ENCODE results near the gene TEDC2. TPM values are rescaled to one million over a fixed set of nuclear protein-coding genes. Genes with fewer than 3 reads are reported as not detected.

Gene TEDC2
- total RNA-seq, 2 donors from 2014 or later: 0.70 to 0.85 TPM

DNA sequence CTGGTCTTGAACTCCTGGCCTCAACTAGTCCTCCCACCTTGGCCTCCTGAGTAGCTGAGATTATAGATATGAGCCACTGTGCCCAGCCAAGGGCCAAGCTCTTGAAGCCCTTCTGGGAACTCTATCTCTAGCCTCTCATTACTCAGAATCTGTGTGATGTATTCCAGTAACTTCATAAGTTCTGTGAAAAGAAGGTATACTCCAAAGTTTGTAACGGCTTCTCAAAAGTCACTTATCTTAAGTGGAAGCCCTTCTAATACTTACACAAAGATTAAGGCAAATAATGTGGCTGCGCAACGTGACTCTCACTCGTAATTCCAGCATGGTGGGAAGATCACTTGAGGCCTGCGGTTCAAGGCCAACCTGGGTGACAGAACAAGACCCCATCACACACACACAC lies 34.7 kb downstream of the TEDC2 start:
- H3K4me1 Mint-ChIP-seq: no peaks in the 10 kb centered on the region

DNA sequence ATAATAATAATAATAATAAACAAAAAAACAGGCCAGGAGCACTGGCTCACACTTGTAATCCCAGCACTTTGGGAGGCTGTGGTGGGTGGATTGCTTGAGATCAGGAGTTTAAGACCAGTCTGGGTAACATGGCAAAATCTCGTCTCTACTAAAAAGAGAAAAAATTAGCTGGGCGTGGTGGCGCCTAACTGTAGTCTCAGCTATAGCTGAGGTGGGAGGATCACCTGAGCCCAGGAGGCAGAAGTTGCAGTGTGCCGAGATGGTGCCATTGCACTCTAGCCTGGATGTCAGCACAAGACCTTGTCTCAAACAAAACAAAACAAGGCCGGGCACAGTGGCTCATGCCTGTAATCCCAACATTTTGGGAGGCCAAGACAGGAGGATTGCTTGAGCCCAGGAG lies 35.1 kb downstream of the TEDC2 start:
- H3K4me1 Mint-ChIP-seq: no peaks in the 10 kb centered on the region
- no peak overlapping the region for H3K4me3 Mint-ChIP-seq
- H3K36me3 Mint-ChIP-seq (ENCODE audit: low read depth): peaks cover 2% of the 10 kb centered on the region
- DNase-seq: no peak
- no peak overlapping the region for H3K27ac Mint-ChIP-seq
- H3K9me3 ChIP-seq (ENCODE audit: control insufficient read depth, low read length, poor library complexity, severe bottlenecking): no peaks in the 10 kb centered on the region
- no peaks in the 10 kb centered on the region for H3K27me3 Mint-ChIP-seq
- ATAC-seq: no peak

More for the DNA sequence above, 34.7 kb downstream of the TEDC2 start:
- no peak overlapping the region for H3K27ac Mint-ChIP-seq
- ATAC-seq (no peak), DNase-seq (no peak)
- peaks cover 2% of the 10 kb centered on the region for H3K36me3 Mint-ChIP-seq (ENCODE audit: low read depth)
- H3K27me3 Mint-ChIP-seq: no peaks in the 10 kb centered on the region
- no peaks in the 10 kb centered on the region for H3K9me3 ChIP-seq (ENCODE audit: control insufficient read depth, low read length, poor library complexity, severe bottlenecking)
- no peak overlapping the region for H3K4me3 Mint-ChIP-seq

DNA sequence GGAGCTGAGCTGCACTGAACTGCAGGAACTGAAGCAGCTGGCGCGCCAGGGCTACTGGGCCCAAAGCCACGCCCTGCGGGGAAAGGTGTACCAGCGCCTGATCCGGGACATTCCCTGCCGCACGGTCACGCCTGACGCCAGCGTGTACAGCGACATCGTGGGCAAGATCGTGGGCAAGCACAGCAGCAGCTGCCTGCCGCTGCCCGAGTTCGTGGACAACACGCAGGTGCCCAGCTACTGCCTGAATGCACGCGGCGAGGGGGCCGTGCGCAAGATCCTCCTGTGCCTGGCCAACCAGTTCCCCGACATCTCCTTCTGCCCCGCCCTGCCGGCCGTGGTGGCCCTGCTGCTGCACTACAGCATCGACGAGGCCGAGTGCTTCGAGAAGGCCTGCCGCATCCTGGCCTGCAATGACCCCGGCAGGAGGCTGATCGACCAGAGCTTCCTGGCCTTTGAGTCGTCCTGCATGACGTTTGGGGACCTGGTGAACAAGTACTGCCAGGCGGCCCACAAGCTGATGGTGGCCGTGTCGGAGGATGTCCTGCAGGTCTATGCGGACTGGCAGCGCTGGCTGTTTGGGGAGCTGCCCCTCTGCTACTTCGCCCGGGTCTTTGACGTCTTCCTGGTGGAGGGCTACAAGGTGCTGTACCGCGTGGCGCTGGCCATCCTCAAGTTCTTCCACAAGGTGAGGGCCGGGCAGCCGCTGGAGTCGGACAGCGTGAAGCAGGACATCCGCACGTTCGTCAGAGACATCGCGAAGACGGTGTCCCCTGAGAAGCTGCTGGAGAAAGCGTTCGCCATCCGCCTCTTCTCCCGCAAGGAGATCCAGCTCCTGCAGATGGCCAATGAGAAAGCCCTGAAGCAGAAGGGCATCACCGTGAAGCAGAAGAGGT lies 36.6 kb downstream of the TEDC2 start:
- no peak for ATAC-seq
- H3K36me3 Mint-ChIP-seq (ENCODE audit: low read depth): peaks cover 2% of the 10 kb centered on the region
- no peaks in the 10 kb centered on the region for H3K4me1 Mint-ChIP-seq
- no peak overlapping the region for H3K4me3 Mint-ChIP-seq
- no peak overlapping the region for H3K27ac Mint-ChIP-seq
- H3K27me3 Mint-ChIP-seq: no peaks in the 10 kb centered on the region
- H3K9me3 ChIP-seq (ENCODE audit: control insufficient read depth, low read length, poor library complexity, severe bottlenecking): no peaks in the 10 kb centered on the region
- DNase-seq: no peak

DNA sequence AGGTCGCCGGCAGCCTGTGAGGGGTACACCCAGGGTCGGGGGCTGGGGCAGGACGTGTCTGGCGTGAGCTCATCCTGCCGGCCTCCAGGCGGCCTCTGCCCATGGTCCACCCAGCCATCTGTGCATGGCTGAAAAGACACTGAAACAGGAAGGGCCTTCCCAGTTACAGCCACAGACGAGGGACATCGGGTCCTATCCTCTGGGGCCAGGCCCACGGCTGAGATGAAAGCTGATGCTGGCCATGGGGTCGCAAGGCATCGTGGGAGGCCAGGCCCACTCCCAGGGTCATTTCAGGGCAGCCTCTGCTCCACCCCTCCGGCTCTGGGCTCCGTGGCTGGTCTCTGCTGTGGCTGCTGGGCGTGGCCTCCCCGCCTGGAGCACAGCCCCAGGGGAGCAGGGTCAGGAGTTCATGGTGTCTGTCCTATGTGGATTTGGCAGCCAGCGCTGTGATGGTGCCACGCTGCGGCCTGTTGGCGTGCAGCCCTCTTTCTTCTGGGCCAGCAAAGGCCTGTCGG lies 37.3 kb downstream of the TEDC2 start:
- H3K4me1 Mint-ChIP-seq: no peaks in the 10 kb centered on the region
- no peak overlapping the region for H3K27ac Mint-ChIP-seq
- no peaks in the 10 kb centered on the region for H3K9me3 ChIP-seq (ENCODE audit: control insufficient read depth, low read length, poor library complexity, severe bottlenecking)
- ATAC-seq (no peak), DNase-seq (no peak)
- H3K4me3 Mint-ChIP-seq: no peak overlapping the region
- peaks cover 2% of the 10 kb centered on the region for H3K36me3 Mint-ChIP-seq (ENCODE audit: low read depth)
- H3K27me3 Mint-ChIP-seq: no peaks in the 10 kb centered on the region

DNA sequence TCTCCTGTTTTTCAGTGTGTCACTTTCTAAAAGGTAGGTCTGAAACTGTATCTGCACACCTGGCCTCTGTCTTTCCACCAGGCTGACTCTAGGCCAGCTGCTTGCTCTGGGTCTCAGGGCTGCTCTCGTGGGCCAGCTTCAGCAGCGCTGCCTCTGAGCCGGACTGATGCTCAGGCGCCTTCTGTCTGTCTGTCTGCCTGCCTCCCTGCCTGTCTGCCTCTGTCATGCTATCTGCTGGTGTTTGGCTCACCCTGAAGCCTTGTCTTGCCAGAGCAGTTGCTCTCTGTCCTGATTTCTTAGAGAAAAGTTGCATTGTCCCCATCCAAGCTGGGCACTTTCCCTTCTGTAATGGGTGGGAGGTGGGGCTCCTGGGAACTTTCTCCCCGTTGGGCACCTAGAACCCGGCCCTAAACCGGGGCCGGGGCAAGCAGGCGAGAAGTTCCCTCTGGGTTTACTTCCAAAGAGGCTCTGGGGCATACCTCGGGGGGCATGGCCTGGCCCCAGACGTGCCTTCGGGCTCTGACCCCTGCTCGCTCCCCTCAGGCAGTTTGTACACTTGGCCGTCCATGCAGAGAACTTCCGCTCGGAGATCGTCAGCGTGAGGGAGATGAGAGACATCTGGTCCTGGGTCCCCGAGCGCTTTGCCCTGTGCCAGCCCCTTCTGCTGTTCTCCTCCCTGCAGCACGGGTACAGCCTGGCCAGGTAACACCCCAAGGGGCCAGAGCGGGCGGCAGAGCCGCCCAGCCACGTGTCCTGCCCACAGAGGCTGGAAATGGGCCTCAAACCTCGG lies 38.0 kb downstream of the TEDC2 start:
- ATAC-seq: no peak
- Mint-ChIP-seq H3K4me1 (no peaks in the 10 kb centered on the region), H3K27ac (no peak overlapping the region), H3K36me3 (ENCODE audit: low read depth) (peaks cover 2% of the 10 kb centered on the region), H3K4me3 (no peak overlapping the region), H3K27me3 (no peaks in the 10 kb centered on the region)
- H3K9me3 ChIP-seq (ENCODE audit: control insufficient read depth, low read length, poor library complexity, severe bottlenecking): no peaks in the 10 kb centered on the region
- DNase-seq: no peak

DNA sequence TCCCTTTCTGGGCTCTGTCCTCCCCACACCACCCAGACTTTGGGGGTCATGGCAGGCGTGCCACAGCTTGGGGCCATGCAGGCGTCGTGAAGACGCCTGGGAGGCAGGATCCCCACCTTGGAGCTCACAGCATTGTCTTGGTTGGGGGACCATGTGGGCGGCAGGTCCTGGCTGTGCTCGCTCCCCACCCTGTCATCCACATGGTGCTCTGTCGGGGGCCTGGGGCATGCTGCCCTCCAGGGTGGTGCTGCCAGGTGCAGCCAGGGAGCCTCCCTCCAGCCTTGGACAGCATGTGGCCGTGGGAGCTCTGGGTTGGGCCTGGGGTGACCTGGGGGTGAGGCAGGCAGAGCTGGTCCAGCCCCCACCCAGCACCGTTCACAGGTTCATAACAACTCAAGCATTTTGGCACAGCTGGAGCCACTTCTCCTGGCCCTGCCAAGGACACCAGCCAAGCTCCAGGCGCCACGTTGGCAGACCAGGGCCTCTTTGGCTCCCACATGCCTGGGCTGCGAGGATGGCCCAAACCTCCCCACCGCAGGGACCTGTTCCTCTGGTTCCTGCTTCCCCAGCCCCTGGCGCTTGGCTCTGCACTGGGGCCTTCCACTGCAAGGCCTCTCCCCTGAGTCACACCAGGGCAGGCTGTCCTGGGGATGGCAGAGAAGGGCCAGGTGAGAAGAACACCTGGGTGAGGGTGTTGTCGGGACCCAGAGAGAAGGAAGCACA lies 38.8 kb downstream of the TEDC2 start:
- ATAC-seq (no peak), DNase-seq (no peak)
- H3K27me3 Mint-ChIP-seq: no peaks in the 10 kb centered on the region
- no peak overlapping the region for H3K27ac Mint-ChIP-seq
- H3K4me3 Mint-ChIP-seq: no peak overlapping the region
- H3K9me3 ChIP-seq (ENCODE audit: control insufficient read depth, low read length, poor library complexity, severe bottlenecking): no peaks in the 10 kb centered on the region
- no peaks in the 10 kb centered on the region for H3K4me1 Mint-ChIP-seq
- peaks cover 2% of the 10 kb centered on the region for H3K36me3 Mint-ChIP-seq (ENCODE audit: low read depth)

DNA sequence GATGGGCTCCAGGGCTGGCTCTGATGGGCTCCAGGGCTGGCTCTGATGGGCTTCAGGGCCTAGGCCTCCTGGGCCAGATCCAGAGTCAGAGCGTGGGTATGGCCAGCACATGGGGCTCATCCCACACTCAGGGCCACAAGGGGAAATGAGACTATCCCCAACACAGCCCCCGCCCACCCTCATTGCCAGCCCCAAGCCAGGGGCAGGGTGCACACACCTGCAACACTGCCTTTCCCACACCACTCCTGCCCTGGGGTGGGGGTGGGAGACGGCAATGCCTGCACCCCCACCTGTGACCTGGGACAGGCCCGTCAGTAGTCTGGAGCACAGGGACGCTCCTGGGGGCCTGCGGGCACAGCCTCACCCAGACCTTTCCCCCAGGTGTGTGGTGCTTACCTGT lies 39.5 kb downstream of the TEDC2 start:
- H3K9me3 ChIP-seq (ENCODE audit: control insufficient read depth, low read length, poor library complexity, severe bottlenecking): no peaks in the 10 kb centered on the region
- no peaks in the 10 kb centered on the region for H3K4me1 Mint-ChIP-seq
- H3K27me3 Mint-ChIP-seq: no peaks in the 10 kb centered on the region
- H3K36me3 Mint-ChIP-seq (ENCODE audit: low read depth): peaks cover 2% of the 10 kb centered on the region
- H3K4me3 Mint-ChIP-seq: no peak overlapping the region
- no peak for ATAC-seq
- DNase-seq: no peak
- no peak overlapping the region for H3K27ac Mint-ChIP-seq

DNA sequence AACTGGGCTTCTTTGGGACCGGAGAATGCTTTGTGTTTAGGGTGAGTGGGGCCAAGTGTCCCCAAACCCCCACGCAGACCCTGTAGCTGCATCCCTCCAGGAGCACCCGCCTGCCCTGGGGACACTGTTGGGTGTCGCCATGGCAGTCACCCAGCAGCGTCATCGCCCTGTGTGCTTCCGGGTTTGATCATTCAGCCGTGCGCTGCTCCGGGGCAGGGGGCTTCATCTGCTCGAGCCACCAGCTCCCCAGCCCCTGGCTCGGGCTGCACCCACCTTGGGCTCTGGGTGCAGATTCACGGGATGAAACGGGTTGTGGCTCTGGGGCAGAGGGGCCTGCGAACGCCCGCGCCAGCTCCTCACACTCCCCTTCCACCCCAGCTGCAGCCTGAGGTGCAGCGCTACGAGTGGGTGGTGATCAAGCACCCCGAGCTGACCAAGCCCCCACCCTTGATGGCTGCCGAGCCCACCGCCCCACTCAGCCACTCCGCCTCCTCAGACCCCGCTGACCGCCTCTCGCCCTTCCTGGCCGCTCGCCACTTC lies 40.1 kb downstream of the TEDC2 start:
- peaks cover 2% of the 10 kb centered on the region for H3K36me3 Mint-ChIP-seq (ENCODE audit: low read depth)
- H3K4me3 Mint-ChIP-seq: no peak overlapping the region
- H3K4me1 Mint-ChIP-seq: no peaks in the 10 kb centered on the region
- no peak overlapping the region for H3K27ac Mint-ChIP-seq
- DNase-seq (no peak), ATAC-seq (no peak)
- no peaks in the 10 kb centered on the region for H3K9me3 ChIP-seq (ENCODE audit: control insufficient read depth, low read length, poor library complexity, severe bottlenecking)
- H3K27me3 Mint-ChIP-seq: no peaks in the 10 kb centered on the region

DNA sequence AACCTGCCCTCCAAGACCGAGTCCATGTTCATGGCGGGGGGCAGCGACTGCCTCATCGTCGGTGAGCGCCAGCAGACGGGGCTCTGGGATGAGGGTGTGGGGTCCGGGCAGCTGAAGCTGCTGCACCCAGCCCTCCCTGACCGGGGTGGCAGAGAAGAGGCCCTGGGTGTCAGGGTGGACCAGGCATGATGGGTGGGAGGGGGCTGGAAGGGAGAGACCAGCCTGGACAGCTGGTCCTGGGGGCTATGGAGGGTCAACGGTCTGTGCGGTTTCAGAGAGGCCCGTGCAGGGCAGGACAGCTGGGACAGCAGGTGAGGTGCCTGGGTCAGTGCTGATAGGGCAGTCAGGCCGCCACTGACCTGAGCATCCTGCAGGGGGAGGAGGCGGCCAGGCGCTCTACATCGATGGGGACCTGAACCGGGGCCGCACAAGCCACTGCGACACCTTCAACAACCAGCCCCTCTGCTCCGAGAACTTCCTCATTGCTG lies 40.6 kb downstream of the TEDC2 start:
- ATAC-seq: no peak
- DNase-seq: no peak
- peaks cover 3% of the 10 kb centered on the region for H3K4me1 Mint-ChIP-seq
- H3K36me3 Mint-ChIP-seq (ENCODE audit: low read depth): peaks cover 2% of the 10 kb centered on the region
- H3K4me3 Mint-ChIP-seq: no peak overlapping the region
- no peaks in the 10 kb centered on the region for H3K9me3 ChIP-seq (ENCODE audit: control insufficient read depth, low read length, poor library complexity, severe bottlenecking)
- H3K27me3 Mint-ChIP-seq: no peaks in the 10 kb centered on the region
- no peak overlapping the region for H3K27ac Mint-ChIP-seq

DNA sequence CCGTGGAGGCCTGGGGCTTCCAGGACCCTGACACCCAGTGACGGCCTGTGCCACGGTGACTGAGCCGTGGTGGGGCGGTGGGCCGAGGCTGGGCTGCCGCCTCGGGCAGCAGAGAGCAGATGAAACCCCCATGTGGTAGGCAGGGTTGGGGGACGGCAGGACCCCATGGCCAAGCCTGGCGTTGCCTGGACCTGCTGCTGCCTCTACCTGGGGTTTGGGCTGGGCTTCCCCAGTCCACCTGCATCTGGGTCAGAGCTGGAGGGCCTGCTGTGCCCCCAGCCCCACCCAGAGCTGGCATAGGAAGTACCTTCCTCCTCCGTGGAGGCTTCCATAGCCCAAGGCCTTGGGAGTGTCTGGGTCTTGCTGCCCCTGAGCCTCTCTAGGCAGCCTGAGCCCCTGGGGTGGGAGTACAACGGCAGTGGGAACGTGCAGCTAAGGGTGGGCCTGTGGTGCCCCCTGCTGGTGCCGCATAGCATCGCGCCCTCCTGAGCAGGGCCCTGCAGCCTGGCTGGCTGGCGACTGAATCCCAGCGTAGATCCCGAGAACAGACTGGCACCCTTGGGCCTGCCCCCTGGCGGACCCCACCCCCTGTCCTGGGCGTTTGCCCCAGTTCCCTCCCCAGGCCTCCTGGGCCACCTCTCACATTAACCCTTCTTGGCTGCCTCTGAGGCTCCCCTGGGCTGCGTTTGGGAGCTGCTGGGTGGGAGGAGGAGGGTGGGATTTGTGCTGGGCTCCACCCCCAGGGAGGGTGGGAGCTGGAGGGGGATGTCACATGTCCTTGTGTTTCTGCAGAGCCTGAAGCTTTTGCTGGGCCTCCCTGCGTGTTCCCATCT lies 41.2 kb downstream of the TEDC2 start:
- H3K27me3 Mint-ChIP-seq: no peaks in the 10 kb centered on the region
- ATAC-seq (peak; percentile 97), DNase-seq (peak; percentile 69 to 73 (median 70))
- peaks cover 3% of the 10 kb centered on the region for H3K4me1 Mint-ChIP-seq
- H3K9me3 ChIP-seq (ENCODE audit: control insufficient read depth, low read length, poor library complexity, severe bottlenecking): no peaks in the 10 kb centered on the region
- H3K27ac Mint-ChIP-seq: peak overlapping the region; percentile 39
- H3K4me3 Mint-ChIP-seq: no peak overlapping the region
- peaks cover 2% of the 10 kb centered on the region for H3K36me3 Mint-ChIP-seq (ENCODE audit: low read depth)

DNA sequence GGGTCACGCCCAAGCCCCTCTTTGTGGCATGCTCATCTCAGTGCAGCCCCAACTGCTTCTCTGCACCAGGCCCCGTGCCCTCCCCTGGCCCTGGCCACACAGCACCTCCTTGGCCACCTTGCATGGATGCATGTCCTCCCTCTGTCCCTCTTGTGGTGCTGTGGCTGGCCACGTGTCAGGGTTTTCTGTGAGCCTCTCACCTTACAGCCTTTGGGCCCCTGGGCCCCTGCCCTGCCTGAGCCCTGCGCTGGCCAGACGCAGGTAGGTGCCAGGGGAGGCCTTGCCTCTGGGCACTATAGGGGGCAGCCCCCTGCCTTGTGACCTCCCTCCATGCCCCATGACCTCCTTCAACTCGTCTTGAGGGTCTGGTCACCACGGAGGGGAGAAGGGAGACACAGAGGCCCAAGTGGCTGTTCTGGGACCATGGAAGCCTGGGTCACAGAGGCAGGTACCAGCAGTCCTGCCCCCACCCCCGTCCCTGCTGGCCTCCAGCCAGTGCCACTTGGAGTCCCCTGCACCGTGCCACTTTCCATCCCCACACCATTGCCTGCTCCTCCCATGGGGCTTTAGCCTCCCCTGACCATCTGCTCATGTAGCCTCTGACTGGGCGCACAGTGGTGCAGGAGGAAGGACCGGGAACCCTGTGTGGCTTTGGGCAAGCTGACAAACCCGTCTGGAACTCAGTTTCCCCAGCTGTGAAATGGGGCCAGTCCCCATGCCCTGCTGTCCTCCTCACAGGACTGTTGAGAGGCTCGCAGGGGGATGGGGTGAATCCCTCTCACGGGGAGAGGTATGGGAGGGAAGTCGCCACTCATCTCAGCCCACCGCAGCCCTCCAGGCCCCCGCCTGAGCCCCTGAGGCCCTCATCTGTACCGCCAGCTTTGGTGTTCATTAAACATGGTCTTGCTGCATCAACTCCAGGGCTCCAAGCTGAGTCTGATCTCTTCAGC lies 42.3 kb downstream of the TEDC2 start:
- no peaks in the 10 kb centered on the region for H3K9me3 ChIP-seq (ENCODE audit: control insufficient read depth, low read length, poor library complexity, severe bottlenecking)
- ATAC-seq: no peak
- peak overlapping the region; percentile 39 for H3K27ac Mint-ChIP-seq
- H3K4me1 Mint-ChIP-seq: peaks cover 3% of the 10 kb centered on the region
- no peak for DNase-seq
- H3K36me3 Mint-ChIP-seq (ENCODE audit: low read depth): peaks cover 2% of the 10 kb centered on the region
- H3K27me3 Mint-ChIP-seq: no peaks in the 10 kb centered on the region
- no peak overlapping the region for H3K4me3 Mint-ChIP-seq
